ENCODE measurements around the gene TRPM3.

TRPM3 gene

GRCh38 chr9:70498866-70499265, 622.6 kb downstream of the TRPM3 start:
- no peak for TF ChIP-seq CTCF (IDR thresholded peaks at IDR 0.05; ENCODE audit: low read depth, low read length, missing control alignments)
- H3K4me3 ChIP-seq (replicated peaks; ENCODE audit: low read depth, low read length), result no peak overlapping the region
- no peak for DNase-seq (ENCODE audit: extremely low read depth, low read depth)

DNA sequence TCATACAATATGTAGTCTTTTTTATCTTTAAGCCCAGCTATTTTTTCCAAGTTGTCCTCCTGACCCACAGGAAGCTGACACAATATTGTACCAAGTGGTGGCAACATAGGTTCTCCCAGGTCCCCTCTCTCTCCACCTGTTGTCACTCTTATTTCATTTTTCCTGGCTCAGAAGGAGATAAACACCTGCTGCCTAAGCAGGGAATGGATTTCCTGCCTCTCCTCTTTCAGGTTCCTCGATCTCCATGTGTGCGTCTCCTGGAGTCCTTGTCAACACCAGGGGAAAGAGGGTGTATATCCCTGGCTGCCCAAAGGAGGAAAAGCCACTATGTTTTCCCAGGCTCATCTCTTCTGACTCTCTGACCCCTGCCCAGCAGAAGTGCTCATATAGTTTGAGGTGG, 625.2 kb downstream of the TRPM3 start:
- DNase-seq (ENCODE audit: extremely low read depth, low read depth), result no peak
- TF ChIP-seq CTCF (IDR thresholded peaks at IDR 0.05; ENCODE audit: low read depth, low read length, missing control alignments), result no peak
- H3K4me3 ChIP-seq (replicated peaks; ENCODE audit: low read depth, low read length), result no peak overlapping the region

DNA sequence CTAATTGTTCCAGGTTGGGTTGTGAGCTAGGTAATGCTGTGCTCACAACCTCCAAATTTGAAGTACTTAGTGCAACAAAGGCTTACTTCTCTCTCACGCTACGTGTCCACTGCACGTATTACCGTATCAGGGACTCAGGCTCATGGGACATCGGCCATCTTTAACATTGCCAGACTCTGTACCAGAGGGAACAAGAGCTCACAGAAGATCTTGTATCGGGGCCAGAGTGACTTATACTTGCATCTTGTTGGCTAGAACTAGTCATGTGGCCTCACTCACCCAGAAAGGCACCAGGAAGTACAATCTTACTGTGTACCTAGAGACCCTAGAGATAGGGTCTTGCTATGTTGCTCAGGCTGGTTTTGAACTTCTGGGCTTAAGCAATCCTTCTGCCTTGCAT, 625.9 kb downstream of the TRPM3 start:
- no peak overlapping the region for H3K4me3 ChIP-seq (replicated peaks; ENCODE audit: low read depth, low read length)
- DNase-seq (ENCODE audit: extremely low read depth, low read depth), result no peak
- no peak for TF ChIP-seq CTCF (IDR thresholded peaks at IDR 0.05; ENCODE audit: low read depth, low read length, missing control alignments)

DNA sequence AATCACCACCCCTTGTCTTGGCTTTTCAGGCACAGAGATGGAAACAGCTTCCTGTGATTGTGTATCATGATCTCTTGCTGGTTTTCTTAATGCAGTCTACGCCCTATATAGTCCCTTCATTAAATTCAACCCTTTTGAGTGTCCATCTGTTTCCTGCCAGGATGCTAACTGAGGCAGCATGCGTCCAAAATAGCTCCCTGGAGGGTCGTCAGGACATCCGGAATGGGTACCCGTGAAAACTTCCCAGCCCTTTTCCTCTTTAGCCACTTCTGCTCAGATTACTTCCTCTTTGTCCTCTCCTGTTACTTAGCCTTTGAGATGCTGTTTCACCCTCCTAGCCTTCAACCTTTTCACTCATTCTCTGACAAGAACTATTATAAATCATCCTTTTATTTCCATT, 627.2 kb downstream of the TRPM3 start:
- DNase-seq (ENCODE audit: extremely low read depth, low read depth), result no peak
- no peak for TF ChIP-seq CTCF (IDR thresholded peaks at IDR 0.05; ENCODE audit: low read depth, low read length, missing control alignments)

DNA sequence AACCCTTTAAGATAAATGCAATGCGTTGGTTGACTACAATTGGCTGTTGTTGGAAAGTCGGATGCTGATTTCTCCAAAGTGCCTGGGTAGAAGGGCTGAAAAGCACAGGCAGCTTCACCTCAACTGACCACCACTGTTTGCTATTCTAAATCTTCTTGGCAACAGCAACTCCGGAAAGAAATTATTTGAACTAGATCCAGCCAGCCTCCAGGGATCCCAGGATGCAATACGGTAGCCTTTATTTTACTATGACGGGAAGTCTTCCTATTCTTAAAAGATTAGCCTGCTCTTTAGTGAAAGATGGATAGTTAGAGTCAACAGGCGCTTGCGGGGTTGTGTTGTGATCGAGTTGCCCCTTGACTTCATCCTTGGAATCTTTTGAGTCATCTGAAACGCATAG, 628.4 kb downstream of the TRPM3 start:
- H3K4me3 ChIP-seq (replicated peaks; ENCODE audit: low read depth, low read length), result no peak overlapping the region
- TF ChIP-seq CTCF (IDR thresholded peaks at IDR 0.05; ENCODE audit: low read depth, low read length, missing control alignments), result no peak
- DNase-seq (ENCODE audit: extremely low read depth, low read depth), result no peak

More for the DNA sequence above, 627.2 kb downstream of the TRPM3 start:
- H3K4me3 ChIP-seq (replicated peaks; ENCODE audit: low read depth, low read length), result no peak overlapping the region

DNA sequence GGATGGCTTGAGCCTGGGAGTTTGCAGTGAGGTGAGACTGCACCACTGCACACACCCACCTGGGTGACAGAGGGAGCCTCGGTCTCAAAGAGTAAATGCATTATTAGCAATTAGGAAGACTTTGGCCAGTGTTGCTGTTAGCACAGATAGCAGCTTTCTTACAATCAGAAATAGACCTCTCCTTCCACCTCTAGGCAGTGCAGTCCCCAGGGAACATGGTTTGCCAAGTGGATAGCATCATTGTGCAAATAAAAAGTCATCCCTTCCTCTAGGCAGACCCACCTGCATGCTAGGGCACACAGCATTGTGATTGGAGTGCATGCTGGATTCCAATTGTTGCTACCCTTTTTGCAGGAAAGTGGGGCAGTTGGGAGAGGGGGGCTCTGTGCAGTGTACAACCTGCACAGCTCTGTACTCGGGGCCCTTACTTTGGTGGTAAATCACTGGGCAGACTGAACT, 629.1 kb downstream of the TRPM3 start:
- no peak for DNase-seq (ENCODE audit: extremely low read depth, low read depth)
- TF ChIP-seq CTCF (IDR thresholded peaks at IDR 0.05; ENCODE audit: low read depth, low read length, missing control alignments), result no peak
- no peak overlapping the region for H3K4me3 ChIP-seq (replicated peaks; ENCODE audit: low read depth, low read length)
